Neural crest cell (in vitro differentiated cells): ENCODE data around the gene ROBO1. TPM values are rescaled to one million over a fixed set of nuclear protein-coding genes. Genes with fewer than 3 reads are reported as not detected.

Source experiments
- DNase-seq: peaks from one replicate; pipeline ENCODE4 v3.0.0; 2021; ENCODE audit warnings: low read depth, mixed read lengths, low spot score
- H3K27ac Mint-ChIP-seq: one replicate; pipeline ENCODE4 v1.8.0; 2021; ENCODE audit warnings: mild to moderate bottlenecking, mixed read lengths; ENCODE audit not compliant: unreplicated experiment
- H3K27me3 Mint-ChIP-seq: 2 replicates; pipeline ENCODE4 v1.8.0; 2021; ENCODE audit warnings: low read depth, mild to moderate bottlenecking, mixed read lengths
- H3K36me3 Mint-ChIP-seq: 2 replicates; pipeline ENCODE4 v1.8.0; 2021; ENCODE audit warnings: low read depth, mild to moderate bottlenecking, mixed read lengths
- H3K4me1 Mint-ChIP-seq: 2 replicates; pipeline ENCODE4 v1.8.0; 2021; ENCODE audit warnings: mixed read lengths
- H3K4me3 Mint-ChIP-seq: one replicate; pipeline ENCODE4 v1.8.0; 2021; ENCODE audit warnings: mild to moderate bottlenecking, mixed read lengths
- H3K9me3 Mint-ChIP-seq: 2 replicates; pipeline ENCODE4 v1.8.0; 2021; ENCODE audit warnings: mixed read lengths
- CTCF ChIP-seq: fragments of 200-600 bp; sonication (generic); conservative IDR thresholded peaks from 2 replicates; pipeline ENCODE4 v1.5.0; 2021; ENCODE audit warnings: antibody characterized with exemption, mild to moderate bottlenecking
- total RNA-seq: library from RNA; stranded (reverse); gene quantifications from 2 replicates; pipeline ENCODE4 v1.2.1, GENCODE V29; 2021

The ROBO1 gene
- total RNA-seq, 1 donor from 2014 or later: 88.7 TPM

- no peak overlapping the region for H3K27ac Mint-ChIP-seq
- no peaks in the 10 kb centered on the region for H3K9me3 Mint-ChIP-seq
- H3K4me1 Mint-ChIP-seq: peaks cover 33% of the 10 kb centered on the region
- no peak for TF ChIP-seq CTCF
- H3K4me3 Mint-ChIP-seq: no peak overlapping the region
- DNase-seq: no peak
- H3K27me3 Mint-ChIP-seq: no peaks in the 10 kb centered on the region
- H3K36me3 Mint-ChIP-seq: peaks cover 2% of the 10 kb centered on the region
These were observed 762.7 kb downstream of the ROBO1 start for GRCh38 chr3:79005084-79005483.

GRCh38 chr3:79003994-79004393 lies 763.8 kb downstream of the ROBO1 start:
- Mint-ChIP-seq H3K9me3 (no peaks in the 10 kb centered on the region), H3K4me1 (peaks cover 29% of the 10 kb centered on the region), H3K27me3 (no peaks in the 10 kb centered on the region), H3K36me3 (peaks cover 2% of the 10 kb centered on the region), H3K27ac (no peak overlapping the region), H3K4me3 (no peak overlapping the region)
- no peak for DNase-seq
- peak; percentile 34 for TF ChIP-seq CTCF

- Mint-ChIP-seq H3K9me3 (no peaks in the 10 kb centered on the region), H3K4me1 (peaks cover 25% of the 10 kb centered on the region), H3K36me3 (peaks cover 2% of the 10 kb centered on the region), H3K27me3 (no peaks in the 10 kb centered on the region), H3K4me3 (no peak overlapping the region), H3K27ac (no peak overlapping the region)
- no peak for TF ChIP-seq CTCF
- no peak for DNase-seq
These were observed 765.1 kb downstream of the ROBO1 start for GRCh38 chr3:79002465-79003372.

GRCh38 chr3:79001255-79001654 lies 766.5 kb downstream of the ROBO1 start:
- DNase-seq: no peak
- Mint-ChIP-seq H3K36me3 (peaks cover 4% of the 10 kb centered on the region), H3K27me3 (no peaks in the 10 kb centered on the region), H3K27ac (no peak overlapping the region), H3K4me3 (no peak overlapping the region), H3K9me3 (peaks cover 2% of the 10 kb centered on the region), H3K4me1 (peaks cover 23% of the 10 kb centered on the region)
- TF ChIP-seq CTCF: no peak

- Mint-ChIP-seq H3K27ac (no peak overlapping the region), H3K36me3 (peaks cover 8% of the 10 kb centered on the region), H3K4me3 (no peak overlapping the region), H3K9me3 (peaks cover 3% of the 10 kb centered on the region), H3K4me1 (peaks cover 26% of the 10 kb centered on the region), H3K27me3 (no peaks in the 10 kb centered on the region)
- no peak for TF ChIP-seq CTCF
- DNase-seq: no peak
These were observed 768.7 kb downstream of the ROBO1 start for GRCh38 chr3:78999139-78999538.
